ENCODE measurements around the gene HPN.
"Not testable (repeated sequence)": the region's sequence is repeated elsewhere in the genome, so short reads cannot be mapped to it uniquely, and the experiment has no call there.

Gene HPN

GRCh38 chr19:35002037-35002535 lies 39.4 kb upstream of the HPN start:
- Mint-ChIP-seq H3K9me3 (no peaks in the 10 kb centered on the region), H3K4me1 (peaks cover 72% of the 10 kb centered on the region), H3K36me3 (ENCODE audit: insufficient read depth) (peaks cover 25% of the 10 kb centered on the region), H3K4me3 (peak overlapping the region; percentile 93), H3K27ac (ENCODE audit: low read depth) (peak overlapping the region; percentile 89), H3K27me3 (no peaks in the 10 kb centered on the region)
- DNase-seq (ENCODE audit: low spot score in 2 of 2) (no peak), ATAC-seq (replicated peaks; ENCODE audit: extremely low read depth, poor library complexity, severe bottlenecking) (no peak)

DNA sequence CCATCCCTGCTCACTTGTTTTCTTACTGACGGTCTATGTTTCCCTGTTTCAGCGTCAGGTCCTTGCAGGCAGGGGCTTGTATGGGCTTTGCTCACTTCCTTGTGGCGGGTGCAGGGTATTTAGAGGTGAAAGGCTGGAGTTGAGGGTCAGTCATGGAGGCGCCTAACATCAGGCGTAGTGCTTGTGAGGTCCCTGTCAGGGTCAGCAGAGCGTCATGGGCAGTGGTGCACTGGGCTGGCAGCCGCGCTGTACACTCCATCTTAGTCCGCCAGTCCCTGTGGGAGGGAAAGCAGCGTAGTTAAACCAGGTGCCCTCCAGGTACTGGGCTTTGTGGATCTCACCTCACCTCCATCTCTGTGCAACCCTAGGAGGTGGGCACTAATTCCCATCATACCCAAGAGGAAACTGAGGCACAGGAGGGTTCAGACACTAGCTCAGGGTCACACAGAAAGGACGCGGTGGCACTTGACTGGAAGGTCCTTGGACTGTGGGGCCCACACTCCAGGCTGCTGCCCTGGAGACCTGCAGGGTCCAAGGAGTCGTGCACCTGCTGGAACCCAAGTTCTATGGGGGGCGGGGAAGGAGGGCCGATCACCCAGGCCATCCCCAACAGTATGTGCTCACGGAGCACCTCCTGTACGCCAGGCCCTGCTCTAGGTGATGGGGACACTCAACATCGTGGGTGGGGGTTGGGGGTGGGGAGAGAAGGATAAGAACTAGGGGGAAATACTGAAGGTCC lies 36.8 kb upstream of the HPN start:
- ATAC-seq (replicated peaks; ENCODE audit: extremely low read depth, poor library complexity, severe bottlenecking) = no peak

DNA sequence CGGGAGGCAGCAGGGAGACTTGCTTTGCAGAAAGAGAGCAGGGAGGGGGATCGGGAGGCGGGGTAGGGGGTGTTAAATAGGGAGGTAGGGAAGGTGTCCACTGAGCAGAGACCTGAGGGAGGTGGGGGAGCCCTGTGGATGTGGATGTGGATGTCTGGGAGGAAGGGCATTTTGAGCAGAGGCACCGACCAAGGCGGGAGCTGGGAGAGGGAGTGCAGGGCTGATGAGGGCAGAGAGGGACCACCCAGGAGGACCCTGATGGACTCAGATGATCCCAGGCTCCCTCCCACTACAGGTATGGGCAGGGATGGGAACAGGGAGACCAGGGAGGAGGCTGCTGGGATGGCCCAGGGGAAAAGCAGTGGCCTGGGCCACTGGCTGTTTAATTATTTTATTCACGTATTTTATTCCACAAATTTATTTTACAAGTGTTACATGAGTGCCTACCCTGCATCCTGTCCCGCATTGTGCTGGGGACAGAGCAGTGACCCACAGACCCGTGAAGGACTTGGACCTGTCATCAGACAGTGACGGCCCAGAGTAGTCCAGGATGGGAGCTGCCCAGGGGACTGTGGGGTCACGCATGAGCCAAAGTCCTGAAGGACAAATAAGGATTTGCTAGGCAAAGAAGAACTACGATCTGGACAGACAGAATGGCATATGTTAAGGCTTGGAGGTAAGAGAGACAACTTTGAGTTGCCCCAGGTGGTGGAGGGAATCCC lies 36.1 kb upstream of the HPN start:
- peaks cover 60% of the 10 kb centered on the region for H3K4me1 Mint-ChIP-seq

More for the DNA sequence above, 36.8 kb upstream of the HPN start:
- Mint-ChIP-seq H3K4me3 (no peak overlapping the region), H3K9me3 (no peaks in the 10 kb centered on the region), H3K36me3 (ENCODE audit: insufficient read depth) (peaks cover 23% of the 10 kb centered on the region), H3K4me1 (peaks cover 56% of the 10 kb centered on the region), H3K27me3 (no peaks in the 10 kb centered on the region), H3K27ac (ENCODE audit: low read depth) (peak overlapping the region; percentile 89)
- no peak for DNase-seq (ENCODE audit: low spot score in 2 of 2)

DNA sequence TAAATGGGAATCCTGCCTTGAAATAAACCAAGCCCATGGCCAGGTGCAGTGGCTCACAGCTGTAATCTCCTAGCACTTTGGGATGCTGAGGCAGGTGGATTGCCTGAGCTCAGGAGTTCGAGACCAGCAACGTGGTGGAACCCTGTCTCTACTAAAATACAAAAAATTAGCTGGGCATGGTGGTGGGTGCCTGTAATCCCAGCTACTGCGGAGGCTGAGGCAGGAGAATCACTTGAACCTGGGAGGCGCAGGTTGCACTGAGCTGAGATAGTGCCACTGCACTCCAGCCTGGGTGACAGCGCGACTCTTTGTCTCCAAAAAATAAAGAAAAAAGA lies 35.5 kb upstream of the HPN start:
- not testable (repeated sequence) for H3K27me3 Mint-ChIP-seq; ATAC-seq (replicated peaks; ENCODE audit: extremely low read depth, poor library complexity, severe bottlenecking); DNase-seq (ENCODE audit: low spot score in 2 of 2); H3K9me3 Mint-ChIP-seq; H3K27ac Mint-ChIP-seq (ENCODE audit: low read depth); H3K4me3 Mint-ChIP-seq
- peaks cover 63% of the 10 kb centered on the region for H3K4me1 Mint-ChIP-seq
- H3K36me3 Mint-ChIP-seq (ENCODE audit: insufficient read depth) = peaks cover 27% of the 10 kb centered on the region

More for the DNA sequence above, 36.1 kb upstream of the HPN start:
- no peaks in the 10 kb centered on the region for H3K27me3 Mint-ChIP-seq
- no peaks in the 10 kb centered on the region for H3K9me3 Mint-ChIP-seq
- H3K4me3 Mint-ChIP-seq = no peak overlapping the region
- no peak for DNase-seq (ENCODE audit: low spot score in 2 of 2)
- peaks cover 24% of the 10 kb centered on the region for H3K36me3 Mint-ChIP-seq (ENCODE audit: insufficient read depth)
- no peak for ATAC-seq (replicated peaks; ENCODE audit: extremely low read depth, poor library complexity, severe bottlenecking)
- no peak overlapping the region for H3K27ac Mint-ChIP-seq (ENCODE audit: low read depth)

DNA sequence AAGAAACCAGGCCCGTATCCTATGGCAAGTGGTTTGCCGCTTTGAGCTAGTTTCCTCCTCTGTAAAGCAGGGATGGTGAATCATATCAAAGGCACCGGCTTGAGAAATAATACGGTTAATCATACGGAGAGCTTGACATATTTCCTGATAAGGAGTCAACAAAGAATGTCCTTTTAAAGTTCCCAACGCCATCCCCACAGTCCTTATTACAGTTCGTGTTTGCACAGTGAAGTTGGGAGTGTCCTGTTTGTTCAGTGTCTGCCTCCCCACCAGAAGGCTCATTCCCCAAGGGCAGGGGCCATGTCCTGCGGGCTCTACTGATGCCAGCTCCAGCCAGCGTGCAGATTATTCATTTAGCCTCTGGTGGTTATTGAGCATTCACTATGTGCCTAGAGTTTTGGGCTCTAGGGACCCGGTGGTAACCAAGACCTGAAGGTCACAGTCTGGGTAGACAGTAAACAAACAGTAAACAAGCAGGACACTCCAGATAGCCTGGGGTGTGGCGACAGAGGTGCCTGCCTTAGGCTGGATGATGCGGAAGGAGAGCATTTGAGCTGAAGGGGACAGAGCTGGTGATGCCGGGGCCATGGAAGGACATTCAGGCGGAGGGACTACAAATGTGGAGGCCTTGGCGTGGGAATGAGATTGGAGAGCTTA lies 35.1 kb upstream of the HPN start:
- peaks cover 63% of the 10 kb centered on the region for H3K4me1 Mint-ChIP-seq
- no peak overlapping the region for H3K4me3 Mint-ChIP-seq
- no peak for DNase-seq (ENCODE audit: low spot score in 2 of 2)
- peaks cover 27% of the 10 kb centered on the region for H3K36me3 Mint-ChIP-seq (ENCODE audit: insufficient read depth)
- no peak for ATAC-seq (replicated peaks; ENCODE audit: extremely low read depth, poor library complexity, severe bottlenecking)
- H3K27me3 Mint-ChIP-seq = no peaks in the 10 kb centered on the region
- peak overlapping the region; percentile 82 for H3K27ac Mint-ChIP-seq (ENCODE audit: low read depth)
- H3K9me3 Mint-ChIP-seq = no peaks in the 10 kb centered on the region

- Mint-ChIP-seq H3K4me1 (peaks cover 62% of the 10 kb centered on the region), H3K36me3 (ENCODE audit: insufficient read depth) (peaks cover 29% of the 10 kb centered on the region), H3K27ac (ENCODE audit: low read depth) (peak overlapping the region; percentile 82), H3K27me3 (no peaks in the 10 kb centered on the region), H3K9me3 (no peaks in the 10 kb centered on the region), H3K4me3 (no peak overlapping the region)
- ATAC-seq (replicated peaks; ENCODE audit: extremely low read depth, poor library complexity, severe bottlenecking) = no peak
- DNase-seq (ENCODE audit: low spot score in 2 of 2) = no peak
Measured at GRCh38 chr19:35006999-35007365, 34.5 kb upstream of the HPN start.

- not testable (repeated sequence) for ATAC-seq (replicated peaks; ENCODE audit: extremely low read depth, poor library complexity, severe bottlenecking); H3K27me3 Mint-ChIP-seq; DNase-seq (ENCODE audit: low spot score in 2 of 2); H3K4me3 Mint-ChIP-seq; H3K9me3 Mint-ChIP-seq
- Mint-ChIP-seq H3K27ac (ENCODE audit: low read depth) (peak overlapping the region; percentile 82), H3K36me3 (ENCODE audit: insufficient read depth) (peaks cover 31% of the 10 kb centered on the region), H3K4me1 (peaks cover 62% of the 10 kb centered on the region)
Measured at GRCh38 chr19:35007427-35007826, 34.1 kb upstream of the HPN start.

- H3K4me1 Mint-ChIP-seq = peaks cover 62% of the 10 kb centered on the region
- no peak for ATAC-seq (replicated peaks; ENCODE audit: extremely low read depth, poor library complexity, severe bottlenecking)
Measured at GRCh38 chr19:35008891-35009341, 32.6 kb upstream of the HPN start.

GRCh38 chr19:35009424-35010415 lies 31.8 kb upstream of the HPN start:
- Mint-ChIP-seq H3K27ac (ENCODE audit: low read depth) (peak overlapping the region; percentile 98), H3K4me3 (no peak overlapping the region), H3K36me3 (ENCODE audit: insufficient read depth) (peaks cover 42% of the 10 kb centered on the region), H3K27me3 (no peaks in the 10 kb centered on the region), H3K9me3 (no peaks in the 10 kb centered on the region), H3K4me1 (peaks cover 62% of the 10 kb centered on the region)
- DNase-seq (ENCODE audit: low spot score in 2 of 2) (no peak), ATAC-seq (replicated peaks; ENCODE audit: extremely low read depth, poor library complexity, severe bottlenecking) (no peak)

More at GRCh38 chr19:35008891-35009341, 32.6 kb upstream of the HPN start:
- no peaks in the 10 kb centered on the region for H3K27me3 Mint-ChIP-seq
- H3K4me3 Mint-ChIP-seq = no peak overlapping the region
- H3K36me3 Mint-ChIP-seq (ENCODE audit: insufficient read depth) = peaks cover 38% of the 10 kb centered on the region
- H3K9me3 Mint-ChIP-seq = no peaks in the 10 kb centered on the region
- no peak for DNase-seq (ENCODE audit: low spot score in 2 of 2)
- peak overlapping the region; percentile 10 for H3K27ac Mint-ChIP-seq (ENCODE audit: low read depth)

DNA sequence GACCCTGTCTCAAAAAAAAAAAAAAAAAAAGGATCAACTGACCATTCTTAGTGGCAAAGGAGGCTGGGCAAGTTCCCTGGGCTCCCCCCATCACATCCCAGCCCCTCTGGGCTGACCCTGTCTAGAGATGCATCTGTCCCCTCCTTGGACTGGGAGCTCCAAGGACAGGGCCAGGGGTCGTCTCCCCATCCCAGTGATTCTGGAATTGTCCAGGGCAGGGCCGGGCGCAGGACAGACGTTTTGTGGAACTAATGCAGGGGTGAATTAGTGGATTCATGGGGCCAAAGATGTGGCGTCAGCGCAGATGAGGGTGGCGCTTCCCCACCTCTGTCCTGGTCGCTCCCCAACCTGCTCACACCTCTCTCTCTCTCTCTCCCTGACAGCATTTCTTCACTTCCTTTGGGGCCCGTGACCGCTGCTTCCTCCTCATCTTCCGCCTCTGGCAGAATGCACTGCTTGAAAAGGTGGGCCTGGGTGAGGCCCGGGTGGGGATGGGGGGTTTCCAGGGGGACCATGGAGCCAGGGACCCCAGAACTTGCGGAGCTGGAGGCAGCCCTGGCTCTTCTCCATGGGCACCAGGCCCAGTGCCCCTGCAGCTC lies 30.3 kb upstream of the HPN start:
- Mint-ChIP-seq H3K4me1 (peaks cover 63% of the 10 kb centered on the region), H3K27me3 (no peaks in the 10 kb centered on the region), H3K4me3 (peak overlapping the region; percentile 78), H3K36me3 (ENCODE audit: insufficient read depth) (peaks cover 45% of the 10 kb centered on the region), H3K27ac (ENCODE audit: low read depth) (peak overlapping the region; percentile 98), H3K9me3 (no peaks in the 10 kb centered on the region)
- peak in 1 of 2 donors; percentile 45 for DNase-seq (ENCODE audit: low spot score in 2 of 2)
- ATAC-seq (replicated peaks; ENCODE audit: extremely low read depth, poor library complexity, severe bottlenecking) = peak; percentile 29

GRCh38 chr19:35011737-35012682 lies 29.5 kb upstream of the HPN start:
- DNase-seq (ENCODE audit: low spot score in 2 of 2) (peak in 1 of 2 donors; percentile 36), ATAC-seq (replicated peaks; ENCODE audit: extremely low read depth, poor library complexity, severe bottlenecking) (peak; percentile 55)
- Mint-ChIP-seq H3K4me1 (peaks cover 57% of the 10 kb centered on the region), H3K27ac (ENCODE audit: low read depth) (peak overlapping the region; percentile 98), H3K9me3 (no peaks in the 10 kb centered on the region), H3K36me3 (ENCODE audit: insufficient read depth) (peaks cover 50% of the 10 kb centered on the region), H3K4me3 (peak overlapping the region; percentile 78), H3K27me3 (no peaks in the 10 kb centered on the region)
